NCI-H2227 (cell line): ENCODE data around the gene CABCOCO1.
A peak's percentile ranks its signal among the peaks of the same experiment; 100 is the strongest.

Source experiments
- DNase-seq: peaks from one replicate; lab custom pipeline; 2025; ENCODE audit not compliant: unreplicated experiment; lab: John Stamatoyannopoulos, UW

CABCOCO1 gene

DNA sequence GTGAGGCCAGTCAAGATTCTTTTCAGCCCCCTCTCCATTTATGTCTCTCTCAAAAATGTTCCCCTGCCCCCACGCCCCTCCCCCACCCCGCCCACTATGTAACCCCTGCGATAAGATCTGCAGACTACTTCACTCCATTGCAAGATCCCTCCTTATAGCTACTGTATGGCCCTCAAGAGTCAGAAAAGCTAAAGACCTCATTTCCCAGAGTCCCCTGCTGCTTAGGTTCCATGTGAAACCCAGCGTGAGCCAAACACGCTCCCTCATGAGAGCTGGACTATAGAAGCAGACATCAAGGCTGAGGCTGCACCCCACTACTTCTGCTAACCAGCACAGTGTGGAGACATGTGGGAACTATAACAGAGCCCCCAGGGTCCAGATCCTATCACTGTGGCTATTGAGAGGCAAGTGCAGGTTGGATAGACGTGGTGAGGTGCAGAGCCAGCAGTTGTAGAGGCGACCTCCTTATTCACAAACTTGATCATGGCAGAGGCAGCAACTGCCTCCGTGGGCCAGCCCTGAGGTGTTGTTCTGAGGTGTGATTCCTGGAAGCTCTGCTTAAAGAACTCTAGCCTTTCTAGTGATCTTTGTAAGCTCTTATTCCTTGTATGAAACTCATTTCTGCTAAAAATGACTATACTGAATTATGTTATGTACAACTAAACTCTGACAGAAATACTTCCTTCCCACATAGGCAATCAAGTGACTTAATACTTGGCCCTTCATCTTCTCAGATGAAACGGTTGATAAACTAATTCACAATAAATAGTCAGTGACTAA is 121.8 kb downstream of the CABCOCO1 start:
- DNase-seq, result no peak

DNA sequence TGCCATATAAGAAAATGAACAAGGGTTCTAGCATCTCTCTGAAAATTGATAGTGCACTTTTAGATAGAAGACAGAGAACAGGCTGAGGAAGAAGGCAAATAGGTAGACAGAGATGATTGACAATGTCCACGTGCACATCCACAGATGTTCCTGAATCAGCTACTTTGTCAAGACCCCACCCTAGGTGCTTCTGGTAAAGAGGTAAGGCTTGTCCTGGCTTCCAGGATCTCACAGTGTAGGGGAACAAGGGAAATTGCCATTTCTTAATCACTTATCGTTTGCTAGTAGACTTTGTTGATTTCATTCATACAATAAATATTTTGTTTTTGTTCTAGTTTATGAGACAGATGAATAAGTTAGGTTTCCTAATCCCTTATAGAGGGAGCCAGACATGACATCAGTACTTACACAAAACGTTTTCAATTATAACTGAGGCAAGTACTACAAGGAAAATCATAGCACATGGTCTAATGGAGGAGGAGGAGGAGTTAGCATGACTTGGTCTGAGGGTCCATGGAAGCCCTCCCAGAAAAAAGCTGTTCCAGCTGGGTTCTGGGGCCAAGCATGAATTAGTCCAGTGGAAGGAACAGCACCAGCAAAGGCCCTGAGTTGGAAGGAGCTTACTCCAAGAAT is 122.9 kb downstream of the CABCOCO1 start:
- DNase-seq, result no peak

DNA sequence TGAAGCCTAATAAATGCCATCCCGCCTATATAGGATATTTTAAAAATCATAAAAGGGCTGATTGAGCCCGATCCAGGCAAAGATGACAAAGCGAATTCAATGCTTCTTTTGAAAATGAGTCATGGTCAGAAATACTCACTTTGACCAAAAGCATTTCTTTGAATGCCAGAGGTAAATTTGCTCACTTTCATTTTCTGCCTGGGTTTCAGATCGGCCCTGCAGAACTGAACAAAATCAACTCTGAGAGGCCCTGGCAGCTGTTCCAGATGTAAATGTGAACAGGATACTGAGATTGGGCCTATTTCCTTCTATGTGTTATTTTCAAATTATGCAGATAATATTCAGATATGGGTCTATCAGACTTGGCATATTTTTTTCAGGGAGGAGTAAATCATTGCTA is 124.0 kb downstream of the CABCOCO1 start:
- no peak for DNase-seq

DNA sequence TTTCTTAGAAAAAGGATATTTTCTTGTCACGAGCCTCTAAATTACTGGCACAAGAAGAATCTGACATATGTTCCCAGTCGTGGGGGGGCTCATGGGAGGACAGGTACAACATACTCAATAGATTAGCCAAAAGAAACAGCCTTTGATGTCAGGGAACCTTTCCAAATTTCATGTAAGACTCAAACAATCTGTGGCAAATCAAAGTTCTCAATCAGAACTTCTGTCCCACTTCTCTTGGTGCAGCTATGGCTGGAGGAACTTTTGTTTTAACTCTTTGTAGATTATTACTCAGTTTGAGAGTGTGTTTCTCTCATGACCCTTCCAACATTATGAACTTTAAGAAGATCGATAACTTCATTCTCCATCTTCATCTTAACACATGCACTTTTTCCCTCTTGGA is 124.4 kb downstream of the CABCOCO1 start:
- no peak for DNase-seq

DNA sequence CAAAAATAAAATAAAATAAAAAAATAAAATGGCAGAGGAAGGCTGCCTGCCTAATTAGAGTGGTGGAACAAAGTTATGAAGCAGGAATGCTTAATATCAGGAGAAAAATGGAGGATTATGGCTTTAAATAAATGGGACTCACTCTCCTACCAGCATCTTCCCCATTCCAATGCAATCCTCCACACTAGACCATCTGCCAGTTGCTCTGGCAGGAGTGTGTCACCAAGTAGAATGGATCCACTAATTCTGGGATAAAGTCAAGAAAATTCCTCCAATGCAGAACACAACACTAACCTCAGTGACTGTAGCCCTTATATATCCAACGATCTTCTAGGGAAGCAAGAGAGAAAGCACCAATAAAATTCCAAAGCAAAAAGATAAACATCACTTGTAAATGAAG is 126.3 kb downstream of the CABCOCO1 start:
- no peak for DNase-seq

DNA sequence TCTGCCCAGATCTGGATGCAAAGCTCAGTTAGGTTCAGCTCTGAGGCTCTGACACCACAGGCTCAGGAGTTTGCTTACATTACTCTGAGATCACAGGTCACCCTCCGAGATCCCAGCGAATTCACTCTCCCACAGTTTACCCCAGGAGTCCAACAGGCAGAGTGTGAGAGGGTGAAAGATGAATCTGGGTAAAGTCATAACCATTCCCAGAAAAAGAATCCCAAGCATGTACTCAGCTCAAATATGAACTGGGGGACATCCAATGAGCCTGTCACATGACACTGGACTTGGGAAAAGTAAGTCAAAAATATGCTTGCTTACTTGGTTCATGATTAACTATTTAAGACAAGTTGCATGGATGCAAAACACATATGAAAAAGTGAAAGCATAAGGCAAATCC is 128.5 kb downstream of the CABCOCO1 start:
- DNase-seq, result no peak

DNA sequence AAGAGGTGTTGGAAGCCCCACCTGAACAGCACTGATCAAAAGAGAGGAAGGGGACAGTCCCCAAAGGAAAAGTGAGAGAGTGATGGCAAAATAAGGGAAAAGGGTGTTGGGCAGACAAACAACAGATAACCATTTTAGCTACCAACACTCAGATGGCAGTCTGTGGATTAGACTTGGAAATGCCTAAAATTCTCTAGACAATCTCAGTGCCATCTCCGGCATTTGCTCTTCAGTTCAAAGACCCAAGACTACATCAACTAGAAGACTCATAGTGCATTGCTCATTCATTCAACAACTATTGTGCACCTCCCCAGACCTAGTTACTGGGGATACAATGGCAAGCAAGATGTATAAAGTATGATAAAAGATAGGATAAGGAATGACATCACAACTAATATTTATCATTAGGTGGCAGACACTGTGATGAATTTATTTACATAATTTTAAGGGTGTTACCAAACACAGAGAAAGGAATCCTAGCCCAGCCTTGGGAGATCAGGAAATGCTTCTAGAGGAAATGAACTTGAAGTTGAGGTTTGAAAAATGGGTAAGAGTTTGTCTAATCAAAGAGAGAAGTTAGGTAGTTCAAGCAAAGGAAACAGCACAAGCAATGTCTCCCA is 129.5 kb downstream of the CABCOCO1 start:
- no peak for DNase-seq

DNA sequence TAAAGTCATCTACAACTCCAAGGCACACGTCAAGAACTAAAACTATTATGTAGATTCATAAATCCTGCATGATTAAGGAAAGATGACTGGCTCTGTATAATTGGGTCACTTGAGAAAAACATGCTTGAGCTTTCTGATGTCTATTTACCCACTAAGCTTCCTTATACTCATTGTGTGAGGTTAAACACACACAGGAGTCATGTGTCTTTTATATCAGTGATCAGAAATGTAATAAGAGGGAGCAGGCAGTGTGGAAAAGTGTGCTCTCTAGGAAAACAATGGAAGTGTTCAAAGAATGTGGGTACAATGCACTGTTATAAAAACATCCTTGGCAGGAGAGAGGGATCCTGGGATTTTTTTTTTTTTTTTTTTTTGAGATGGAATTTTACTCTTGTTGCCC is 130.2 kb downstream of the CABCOCO1 start:
- no peak for DNase-seq

DNA sequence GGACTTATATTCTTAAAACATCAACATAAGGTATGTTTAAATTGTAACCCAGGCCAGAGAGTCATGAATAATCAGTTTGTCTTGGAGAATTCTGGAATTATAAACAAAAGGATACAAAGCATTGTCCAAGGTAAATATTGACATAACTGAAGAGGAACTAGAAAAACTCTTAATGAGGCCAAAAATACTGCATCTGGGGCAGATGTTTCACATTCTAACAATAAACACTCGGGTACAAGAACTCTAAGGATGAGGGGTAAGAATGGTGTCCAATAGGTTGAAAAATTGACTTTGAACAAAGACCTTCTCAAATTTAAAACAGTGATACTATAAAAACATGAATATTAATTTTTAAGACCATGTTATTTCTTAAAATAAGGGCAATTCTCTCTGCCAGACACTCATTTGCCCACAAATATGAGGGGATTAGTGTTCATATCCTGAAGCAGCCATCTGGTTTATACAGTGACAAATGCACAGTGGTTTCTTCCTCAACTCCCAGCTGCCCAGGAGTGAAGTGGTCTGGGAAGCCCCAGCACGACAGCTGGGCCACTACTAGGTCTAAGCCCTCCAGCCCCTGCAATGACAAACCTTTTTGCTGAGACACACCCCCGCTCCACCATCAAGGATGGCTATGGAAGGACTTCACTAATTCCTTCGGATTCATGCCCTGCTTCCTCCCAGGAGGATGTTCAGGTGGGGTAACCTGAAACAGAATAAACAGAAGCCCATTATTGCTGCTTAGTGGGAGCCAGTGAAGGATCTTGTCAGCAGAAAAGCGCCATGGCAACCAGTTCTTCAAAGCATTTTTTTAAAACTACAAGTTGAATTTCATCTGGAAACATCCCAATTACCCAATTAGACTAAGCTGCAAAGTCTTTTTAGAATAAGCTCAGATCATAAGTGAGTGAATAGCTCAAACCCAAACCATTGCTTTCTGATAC is 131.3 kb downstream of the CABCOCO1 start:
- no peak for DNase-seq

DNA sequence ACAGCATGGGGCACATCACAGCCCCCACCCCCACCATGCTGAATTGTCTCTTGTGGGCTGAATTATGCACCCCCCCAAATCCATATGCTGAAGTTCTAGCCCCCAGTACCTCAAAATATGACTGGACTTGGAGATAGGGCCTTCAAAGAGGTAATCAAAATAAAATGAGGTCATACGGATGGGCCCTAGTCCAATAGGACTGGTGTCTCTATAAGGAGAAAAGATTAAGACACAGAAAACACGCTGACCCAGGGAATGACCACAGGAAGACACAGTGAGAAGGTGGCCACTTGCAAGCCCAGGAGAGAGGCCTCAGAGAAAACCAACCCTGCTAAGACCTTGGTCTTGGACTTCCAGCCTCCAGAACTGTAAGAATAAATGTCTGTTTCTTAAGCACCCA is 132.4 kb downstream of the CABCOCO1 start:
- no peak for DNase-seq

DNA sequence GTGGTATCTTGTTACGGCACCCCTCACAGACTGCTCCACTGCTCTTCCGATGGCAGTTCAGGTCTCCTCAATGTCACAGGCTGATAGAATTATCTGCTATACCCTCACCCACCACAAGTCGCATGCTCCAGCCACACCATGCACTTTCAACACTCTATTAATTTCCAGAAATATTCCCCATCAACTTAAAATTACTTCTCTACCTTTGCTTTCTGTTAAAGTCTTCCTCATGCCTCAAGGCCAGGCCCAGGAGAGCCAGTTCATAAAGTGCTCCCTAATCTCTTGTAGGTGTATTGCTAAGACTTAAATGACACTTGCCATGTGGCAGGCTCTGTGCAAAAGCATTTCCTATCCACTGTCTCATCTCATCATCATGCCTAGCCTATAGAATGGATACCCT is 132.8 kb downstream of the CABCOCO1 start:
- DNase-seq, result no peak

DNA sequence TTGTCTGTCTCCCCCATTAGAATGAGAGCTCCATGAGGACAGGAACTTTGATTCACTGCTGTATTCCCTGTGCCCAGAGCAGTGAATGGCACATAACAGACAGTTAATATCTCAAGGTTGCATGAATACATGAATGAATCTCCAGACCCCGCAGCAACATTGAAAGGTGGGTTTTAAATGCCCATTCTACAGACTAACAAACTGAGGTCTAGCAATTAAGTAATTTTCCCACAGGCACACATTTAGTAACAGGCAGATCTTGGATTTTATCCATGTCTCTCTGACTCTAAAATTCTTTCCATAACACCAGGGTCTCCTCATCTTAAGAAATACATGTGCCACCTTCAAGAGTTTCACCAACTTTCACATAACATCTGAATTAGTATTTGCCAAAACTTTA is 134.1 kb downstream of the CABCOCO1 start:
- DNase-seq, result no peak

DNA sequence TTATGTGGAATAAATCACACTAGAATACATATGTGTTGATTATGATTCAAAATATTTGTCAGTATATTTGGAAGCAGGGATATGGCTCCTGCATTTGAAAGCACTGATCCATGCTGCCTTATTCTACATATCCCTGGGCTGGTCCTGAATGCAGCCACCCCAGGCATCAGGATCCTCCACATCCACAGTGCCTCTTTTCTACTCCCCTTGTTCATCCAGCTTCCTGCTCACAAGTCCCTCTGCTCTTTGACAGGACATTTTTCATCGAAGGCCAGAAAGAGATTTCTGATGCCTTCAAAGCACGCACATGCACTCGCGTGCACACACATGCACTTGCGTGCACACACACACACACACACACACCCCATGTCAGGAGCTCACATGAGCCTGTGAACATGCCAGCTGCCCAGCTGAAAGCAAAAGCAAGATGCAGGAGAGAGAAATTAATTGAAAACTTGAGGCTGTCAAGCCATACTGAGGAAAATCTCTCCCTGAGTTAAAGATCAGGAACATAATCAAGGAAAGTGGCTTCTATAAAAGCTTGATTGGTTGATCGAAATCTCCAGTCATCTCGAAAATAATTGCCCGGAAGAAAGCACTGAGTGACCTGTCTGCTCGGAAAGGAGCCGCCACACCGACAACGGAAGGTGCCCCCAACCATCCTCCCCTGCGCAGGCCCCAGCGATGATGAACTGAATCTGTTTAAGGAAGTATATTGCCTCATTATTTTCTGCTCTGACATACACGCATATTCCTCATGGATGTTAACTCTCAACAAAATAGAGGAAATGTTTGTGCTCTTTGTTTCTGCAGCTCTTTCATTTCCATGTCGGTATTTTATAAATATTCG is 134.8 kb downstream of the CABCOCO1 start:
- DNase-seq, result peak; percentile 11

DNA sequence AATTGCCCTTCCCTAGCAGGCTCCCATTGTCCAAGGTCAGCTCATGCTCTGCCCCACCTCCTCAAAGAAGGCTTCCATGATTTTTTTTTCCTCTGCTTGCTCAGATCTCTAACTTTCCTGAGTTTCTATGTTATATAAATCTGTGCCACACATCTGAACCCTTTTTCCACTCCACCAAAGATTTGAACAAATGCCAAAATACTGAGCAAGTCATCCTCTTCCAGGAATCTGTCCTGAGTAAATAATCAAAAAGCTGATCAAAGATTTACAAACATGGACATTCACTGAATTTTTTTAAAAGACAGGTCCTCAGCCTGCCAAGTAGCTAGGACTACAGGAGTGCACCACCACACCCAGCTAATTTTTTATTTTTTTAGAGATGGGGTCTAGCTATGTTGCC is 136.0 kb downstream of the CABCOCO1 start:
- DNase-seq, result no peak

DNA sequence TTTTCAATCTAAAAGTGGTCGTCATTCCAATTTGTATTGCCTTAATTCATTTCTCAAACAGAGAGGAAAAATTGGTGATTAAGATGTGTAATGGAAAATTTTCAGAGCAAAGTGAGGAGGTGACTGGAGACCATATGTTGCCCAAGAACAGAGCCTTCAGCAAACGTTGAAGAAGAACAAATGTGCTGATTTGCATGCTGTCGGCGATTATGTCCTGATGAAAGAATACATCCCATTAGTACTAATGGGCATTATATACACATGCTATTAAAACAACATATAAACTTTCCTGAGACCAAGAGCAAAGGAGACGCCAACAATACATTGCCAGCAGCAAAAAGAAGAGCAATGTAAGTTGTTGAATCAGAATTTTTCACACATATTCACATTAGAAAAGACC is 138.8 kb downstream of the CABCOCO1 start:
- no peak for DNase-seq

DNA sequence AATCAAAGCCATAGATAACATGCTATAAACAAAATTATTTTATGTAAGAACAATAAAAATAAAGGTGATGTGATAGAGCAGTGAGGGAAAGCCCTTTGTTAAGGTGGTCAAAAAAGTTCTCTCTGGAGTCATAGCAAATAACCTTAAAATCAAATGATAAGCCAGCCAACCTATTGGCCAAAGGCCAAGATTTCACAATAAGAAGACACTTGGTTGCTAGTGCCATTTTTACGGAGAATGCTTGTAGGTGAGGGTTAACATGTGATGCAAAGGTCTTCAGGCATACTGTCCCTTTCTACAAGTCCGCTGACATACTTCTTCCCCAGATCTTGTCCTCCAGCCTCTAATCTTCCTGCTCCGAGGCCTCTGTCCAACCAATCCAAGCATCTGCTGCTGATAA is 140.5 kb downstream of the CABCOCO1 start:
- DNase-seq, result no peak

DNA sequence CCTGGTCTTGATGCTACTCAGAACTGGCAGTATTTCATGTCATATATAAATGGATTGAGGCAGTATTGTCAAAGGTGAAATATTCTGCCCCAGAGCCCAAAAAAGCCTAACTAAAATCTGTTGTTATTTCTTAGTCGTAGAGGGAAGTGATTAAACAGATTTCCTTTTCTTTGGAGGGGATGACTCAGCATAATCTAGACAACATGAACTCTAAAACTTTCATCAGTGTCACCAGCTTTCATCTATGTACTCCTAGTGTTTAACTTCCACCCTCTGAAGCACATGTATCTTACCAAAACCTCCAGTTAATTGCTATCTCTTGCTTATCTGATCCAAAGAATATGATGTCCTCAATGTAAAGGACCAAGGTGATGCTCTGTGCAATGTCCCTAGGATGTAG is 141.7 kb downstream of the CABCOCO1 start:
- DNase-seq, result no peak

DNA sequence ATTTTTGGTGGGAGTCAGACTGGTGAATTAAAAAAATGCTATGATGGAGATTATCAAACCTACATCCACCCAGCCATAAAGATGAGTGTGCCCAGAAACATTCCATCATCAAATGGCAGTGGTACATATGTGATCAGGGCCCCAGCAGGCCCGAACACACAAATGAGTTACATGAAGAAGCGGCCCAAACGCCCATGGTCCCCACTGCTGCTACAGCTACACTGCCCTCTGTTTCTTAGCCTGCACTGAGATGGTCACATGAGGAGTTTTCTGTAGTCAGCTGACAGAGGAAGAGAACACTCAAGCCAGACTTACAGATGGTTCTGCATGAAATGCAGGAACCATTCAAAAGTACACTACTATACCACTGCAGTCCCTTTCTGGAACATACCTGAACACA is 142.4 kb downstream of the CABCOCO1 start:
- DNase-seq, result no peak

DNA sequence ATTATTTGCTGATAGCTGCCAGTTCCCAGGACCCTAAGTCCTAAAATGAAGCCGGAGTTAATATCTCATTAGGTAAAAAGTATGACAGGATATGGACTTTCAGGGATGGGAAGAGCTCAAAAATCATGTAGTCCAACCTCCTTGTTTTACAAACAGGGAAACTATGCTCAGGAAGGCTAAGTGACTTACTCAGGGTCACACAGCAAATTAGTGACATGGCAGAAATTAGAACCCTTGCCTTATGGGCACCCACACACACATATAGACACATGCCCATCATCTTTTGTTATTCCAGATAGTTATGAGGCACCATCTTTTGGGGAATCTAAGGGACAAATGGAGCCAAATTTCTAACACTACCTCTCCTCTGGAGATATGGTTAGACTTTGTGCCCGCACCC is 147.5 kb downstream of the CABCOCO1 start:
- no peak for DNase-seq

DNA sequence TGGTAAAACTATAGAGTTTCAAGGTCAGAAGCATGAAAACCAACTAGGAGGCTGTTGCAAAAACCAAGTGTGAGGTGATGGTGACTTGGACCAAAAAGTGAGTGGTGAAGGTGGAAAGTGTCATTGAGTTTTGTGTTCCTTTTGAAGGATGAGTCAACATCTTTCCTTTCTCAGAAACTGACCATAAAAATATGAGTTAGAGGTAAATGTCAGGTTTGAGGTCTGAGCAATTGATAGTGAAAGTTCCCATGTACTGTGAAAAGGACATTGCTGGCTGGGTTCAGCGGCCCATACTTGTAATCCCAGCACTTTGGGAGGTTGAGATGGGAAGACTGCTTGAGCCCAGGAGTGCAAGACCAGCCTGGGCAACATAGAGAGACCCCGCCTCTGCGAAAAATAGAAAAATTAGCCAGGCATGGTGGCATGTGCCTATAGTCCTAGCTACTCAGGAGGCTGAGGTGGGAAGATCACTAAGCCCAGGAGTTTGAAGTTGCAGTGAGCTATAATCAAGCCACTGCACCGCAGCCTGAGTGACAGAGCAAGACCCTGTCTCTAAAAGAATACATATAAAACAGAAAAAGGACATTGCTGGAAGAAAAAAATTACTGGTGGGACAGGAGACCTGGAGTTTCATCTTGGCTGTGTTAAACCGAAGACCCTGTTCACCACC is 149.5 kb downstream of the CABCOCO1 start:
- no peak for DNase-seq
